Neural cell (in vitro differentiated cells): Measurements from ENCODE around the gene ZNF536. TPM values are rescaled to one million over a fixed set of nuclear protein-coding genes. Genes with fewer than 3 reads are reported as not detected.

Source experiments
- H2AFZ ChIP-seq: fragments of 200-600, 300-800 bp; sonication (generic), shearing (Covaris generic); 2 replicates; pipeline ENCODE4 v1.6.0; 2014; ENCODE audit warnings: low read depth, mild to moderate bottlenecking, antibody characterized with exemption, low read length, moderate library complexity
- H3F3A ChIP-seq: fragments of 200-600 bp; shearing (Covaris generic); 2 replicates; pipeline ENCODE4 v1.6.1; 2016; ENCODE audit warnings: mild to moderate bottlenecking, moderate library complexity, mixed read lengths, antibody characterized with exemption, low read length; ENCODE audit not compliant: insufficient read depth, poor library complexity, severe bottlenecking
- H3K27ac ChIP-seq: fragments of 200-600, 300-800 bp; sonication (generic), shearing (Covaris generic); 2 replicates; pipeline ENCODE4 v1.5.1; 2014; ENCODE audit warnings: mild to moderate bottlenecking, low read length, moderate library complexity
- H3K27me3 ChIP-seq: fragments of 300-800, 200-600 bp; sonication (generic), shearing (Covaris generic); 2 replicates; pipeline ENCODE4 v1.6.0; 2014; ENCODE audit warnings: mild to moderate bottlenecking, low read depth, low read length, moderate library complexity; ENCODE audit not compliant: insufficient read depth
- H3K36me3 ChIP-seq: fragments of 300-800, 200-600 bp; sonication (generic), shearing (Covaris generic); 2 replicates; pipeline ENCODE4 v1.5.1; 2014; ENCODE audit warnings: mild to moderate bottlenecking, antibody characterized with exemption, low read length, moderate library complexity; ENCODE audit not compliant: insufficient read depth
- H3K4me2 ChIP-seq: fragments of 300-800, 200-600 bp; sonication (generic), shearing (Covaris generic); 2 replicates; pipeline ENCODE4 v1.6.0; 2014; ENCODE audit warnings: mild to moderate bottlenecking, low read length
- H3K4me3 ChIP-seq: fragments of 300-800, 200-600 bp; sonication (generic), shearing (Covaris generic); 2 replicates; pipeline ENCODE4 v1.5.1; 2014; ENCODE audit warnings: mild to moderate bottlenecking, low read length, moderate library complexity
- H3K79me2 ChIP-seq: fragments of 200-600 bp; shearing (Covaris generic); replicated peaks from 2 replicates; pipeline ENCODE4 v1.6.0; 2014; ENCODE audit warnings: mild to moderate bottlenecking, low read length, moderate library complexity; ENCODE audit not compliant: insufficient read depth
- H3K9ac ChIP-seq: fragments of 300-800, 200-600 bp; sonication (generic), shearing (Covaris generic); 2 replicates; pipeline ENCODE4 v1.6.1; 2016; ENCODE audit warnings: mild to moderate bottlenecking, low read length, mixed read lengths
- H3K9me2 ChIP-seq: fragments of 200-600 bp; shearing (Covaris generic); 2 replicates; pipeline ENCODE4 v1.6.1; 2016; ENCODE audit warnings: mild to moderate bottlenecking, low read length, mixed read lengths; ENCODE audit not compliant: insufficient read depth
- H3K9me3 ChIP-seq: fragments of 200-600, 300-800 bp; sonication (generic), shearing (Covaris generic); 2 replicates; pipeline ENCODE4 v1.6.1; 2016; ENCODE audit warnings: mild to moderate bottlenecking, mixed run types, low read length, moderate library complexity, mixed read lengths
- H4K20me1 ChIP-seq: fragments of 200-600 bp; shearing (Covaris generic); 2 replicates; pipeline ENCODE4 v1.6.1; 2016; ENCODE audit warnings: mild to moderate bottlenecking, mixed run types; ENCODE audit not compliant: insufficient read depth
- EP300 ChIP-seq: fragments of 450-650 bp; conservative IDR thresholded peaks from 2 replicates; pipeline ENCODE4 v1.6.1; 2014; ENCODE audit warnings: antibody characterized with exemption, mild to moderate bottlenecking, moderate library complexity; ENCODE audit not compliant: poor library complexity, severe bottlenecking
- EZH2 ChIP-seq: fragments of 200-600, 300-800 bp; shearing (Covaris generic), sonication (generic); IDR thresholded peaks from 2 replicates; pipeline ENCODE4 v1.6.1; 2014; ENCODE audit warnings: antibody characterized with exemption, low read length, borderline replicate concordance, mild to moderate bottlenecking; ENCODE audit not compliant: insufficient read depth, poor library complexity, severe bottlenecking
- MXI1 ChIP-seq: fragments of 450-650 bp; conservative IDR thresholded peaks from 2 replicates; pipeline ENCODE4 v1.6.1; 2014; ENCODE audit warnings: antibody characterized with exemption, mild to moderate bottlenecking; ENCODE audit not compliant: poor library complexity, severe bottlenecking
- POLR2AphosphoS5 ChIP-seq: IDR thresholded peaks from 2 replicates; pipeline ENCODE4 v1.6.1; 2012
- RAD21 ChIP-seq: fragments of 450-650 bp; conservative IDR thresholded peaks from 2 replicates; pipeline ENCODE4 v1.6.1; 2014; ENCODE audit warnings: antibody characterized with exemption, mild to moderate bottlenecking, moderate library complexity
- SMC3 ChIP-seq: fragments of 450-650 bp; conservative IDR thresholded peaks from 2 replicates; pipeline ENCODE4 v1.6.1; 2014; ENCODE audit warnings: antibody characterized with exemption, mild to moderate bottlenecking, moderate library complexity; ENCODE audit not compliant: poor library complexity
- TAF1 ChIP-seq: IDR thresholded peaks from 2 replicates; pipeline ENCODE4 v1.6.1; 2012; ENCODE audit warnings: low read depth
- polyA plus RNA-seq: library from polyadenylated mRNA; depleted of rRNA; stranded (reverse); fragments of >200 nt; gene quantifications from 2 replicates; pipeline ENCODE4 v1.2.3, GENCODE V29; 2014
- TF ChIP-seq, protein P1 (sequence below): fragments of 450-650 bp; IDR thresholded peaks from 2 replicates; pipeline ENCODE4 v1.5.1; 2014; ENCODE audit warnings: antibody characterized with exemption, mild to moderate bottlenecking, moderate library complexity; ENCODE audit not compliant: poor library complexity, severe bottlenecking
- TF ChIP-seq, protein P2 (sequence below): IDR thresholded peaks from 2 replicates; pipeline ENCODE4 v1.6.1; 2012; ENCODE audit warnings: borderline replicate concordance

ZNF536 gene
- polyA plus RNA-seq, 1 donor from 2014 or later = 13.9 TPM

DNA sequence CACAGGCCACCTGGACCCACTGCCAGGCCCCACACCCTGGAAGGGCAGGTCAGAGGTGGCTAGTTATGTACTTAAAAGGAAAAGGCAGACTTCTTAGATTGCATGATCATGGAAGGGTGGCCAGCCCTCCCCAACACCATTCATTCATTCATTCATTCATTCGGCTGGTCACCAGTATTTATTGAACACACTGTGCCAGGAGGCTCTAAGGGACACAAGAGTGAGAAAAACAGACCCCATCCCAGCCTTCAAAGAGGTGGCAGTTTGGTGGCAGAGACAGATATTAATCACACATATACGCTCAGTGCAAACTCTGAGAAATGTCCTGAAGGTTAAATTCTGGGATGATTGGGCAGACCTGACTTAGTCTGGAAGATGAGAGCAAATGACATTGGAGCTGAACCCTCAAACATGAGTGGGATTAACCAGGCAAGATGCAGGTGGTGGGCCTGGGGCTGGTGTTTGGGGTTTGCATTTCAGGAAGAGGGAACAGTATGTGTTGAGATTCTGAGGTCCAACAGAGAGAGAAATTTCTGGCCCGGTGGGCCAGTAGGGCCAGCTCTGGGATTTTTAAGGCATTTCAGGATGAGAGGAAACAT, 147.5 kb downstream of the ZNF536 start:
- Histone ChIP-seq H3F3A (no peaks in the 10 kb centered on the region), H3K9me3 (no peaks in the 10 kb centered on the region), H3K9me2 (no peaks in the 10 kb centered on the region), H3K4me3 (no peak overlapping the region), H3K79me2 (no peaks in the 10 kb centered on the region), H3K27ac (no peak overlapping the region), H4K20me1 (no peaks in the 10 kb centered on the region), H3K4me2 (no peak overlapping the region), H3K27me3 (no peaks in the 10 kb centered on the region), H3K36me3 (no peaks in the 10 kb centered on the region), H2AFZ (no peak overlapping the region), H3K9ac (no peak overlapping the region)
- no peak for TF ChIP-seq SMC3
- TF ChIP-seq, protein P1, sequence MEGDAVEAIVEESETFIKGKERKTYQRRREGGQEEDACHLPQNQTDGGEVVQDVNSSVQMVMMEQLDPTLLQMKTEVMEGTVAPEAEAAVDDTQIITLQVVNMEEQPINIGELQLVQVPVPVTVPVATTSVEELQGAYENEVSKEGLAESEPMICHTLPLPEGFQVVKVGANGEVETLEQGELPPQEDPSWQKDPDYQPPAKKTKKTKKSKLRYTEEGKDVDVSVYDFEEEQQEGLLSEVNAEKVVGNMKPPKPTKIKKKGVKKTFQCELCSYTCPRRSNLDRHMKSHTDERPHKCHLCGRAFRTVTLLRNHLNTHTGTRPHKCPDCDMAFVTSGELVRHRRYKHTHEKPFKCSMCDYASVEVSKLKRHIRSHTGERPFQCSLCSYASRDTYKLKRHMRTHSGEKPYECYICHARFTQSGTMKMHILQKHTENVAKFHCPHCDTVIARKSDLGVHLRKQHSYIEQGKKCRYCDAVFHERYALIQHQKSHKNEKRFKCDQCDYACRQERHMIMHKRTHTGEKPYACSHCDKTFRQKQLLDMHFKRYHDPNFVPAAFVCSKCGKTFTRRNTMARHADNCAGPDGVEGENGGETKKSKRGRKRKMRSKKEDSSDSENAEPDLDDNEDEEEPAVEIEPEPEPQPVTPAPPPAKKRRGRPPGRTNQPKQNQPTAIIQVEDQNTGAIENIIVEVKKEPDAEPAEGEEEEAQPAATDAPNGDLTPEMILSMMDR = no peak
- no peak for TF ChIP-seq EP300
- no peak for TF ChIP-seq EZH2
- TF ChIP-seq RAD21 = no peak

DNA sequence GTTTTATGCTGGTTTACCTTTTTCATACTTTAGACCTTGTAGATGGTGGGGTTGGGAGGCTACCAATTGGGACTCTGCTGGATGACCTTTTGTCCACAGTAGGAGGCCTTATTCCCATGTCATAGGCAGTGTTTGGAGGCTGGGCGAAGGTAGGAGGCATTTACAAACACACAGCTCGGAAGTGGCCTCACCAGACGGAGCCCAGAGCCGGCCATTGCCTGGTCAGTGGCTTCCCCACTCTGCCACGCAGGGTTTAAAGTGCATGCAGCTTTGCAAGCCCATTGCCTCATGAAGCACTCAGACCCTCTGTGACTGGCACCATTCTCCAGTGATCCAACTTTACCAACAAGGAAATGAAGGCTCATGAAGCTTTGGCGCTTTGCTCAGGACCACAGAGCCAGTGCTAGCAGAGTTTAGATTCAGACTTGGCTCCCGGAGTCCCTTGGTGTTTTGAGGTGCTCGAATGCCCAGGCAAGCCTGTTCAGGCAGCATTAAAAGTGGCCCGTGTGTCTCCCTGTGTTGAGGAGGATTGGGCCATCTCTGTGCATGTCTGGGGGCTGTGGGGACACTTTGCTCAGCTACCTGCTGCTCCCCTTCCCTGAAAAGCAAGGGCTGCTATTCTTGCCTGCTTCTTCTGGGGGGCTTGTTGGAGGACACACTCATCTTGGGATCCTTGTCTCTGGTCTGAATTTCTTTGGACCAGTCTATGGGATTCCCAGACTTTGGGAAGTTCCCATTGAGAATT, 148.7 kb downstream of the ZNF536 start:
- no peak overlapping the region for H2AFZ ChIP-seq
- no peak overlapping the region for H3K4me3 ChIP-seq
- H3K9me3 ChIP-seq = no peaks in the 10 kb centered on the region
- no peak overlapping the region for H3K27ac ChIP-seq
- no peak overlapping the region for H3K4me2 ChIP-seq
- no peaks in the 10 kb centered on the region for H4K20me1 ChIP-seq
- no peaks in the 10 kb centered on the region for H3F3A ChIP-seq
- TF ChIP-seq MXI1 = no peak
- no peak for TF ChIP-seq EP300
- no peaks in the 10 kb centered on the region for H3K27me3 ChIP-seq
- no peaks in the 10 kb centered on the region for H3K79me2 ChIP-seq
- no peak overlapping the region for H3K9ac ChIP-seq
- no peaks in the 10 kb centered on the region for H3K36me3 ChIP-seq
- no peaks in the 10 kb centered on the region for H3K9me2 ChIP-seq

DNA sequence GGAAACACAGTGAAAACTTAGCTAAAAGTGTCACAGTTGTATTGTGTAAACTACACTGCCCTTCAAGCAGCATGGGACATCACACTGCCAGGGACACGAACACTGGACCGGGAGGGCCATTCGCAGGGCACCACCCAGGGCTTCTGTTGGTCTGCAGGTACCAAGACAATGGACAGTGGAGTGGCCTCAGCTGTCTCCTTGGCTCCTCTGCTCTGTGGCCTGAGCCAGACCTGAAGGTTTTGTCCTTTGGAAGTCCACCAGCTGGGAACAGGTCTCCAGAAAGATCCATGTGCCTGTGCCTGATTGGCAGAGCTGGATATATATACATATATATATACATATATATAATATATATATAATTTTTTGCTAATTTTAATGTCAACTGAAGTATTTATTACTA, 149.8 kb downstream of the ZNF536 start:
- H2AFZ ChIP-seq = no peak overlapping the region
- no peaks in the 10 kb centered on the region for H3K27me3 ChIP-seq
- no peaks in the 10 kb centered on the region for H3K9me2 ChIP-seq
- no peaks in the 10 kb centered on the region for H3K36me3 ChIP-seq
- no peak overlapping the region for H3K9ac ChIP-seq
- no peaks in the 10 kb centered on the region for H4K20me1 ChIP-seq
- no peaks in the 10 kb centered on the region for H3F3A ChIP-seq
- no peak for TF ChIP-seq TAF1
- no peak for TF ChIP-seq RAD21
- TF ChIP-seq, protein P2, sequence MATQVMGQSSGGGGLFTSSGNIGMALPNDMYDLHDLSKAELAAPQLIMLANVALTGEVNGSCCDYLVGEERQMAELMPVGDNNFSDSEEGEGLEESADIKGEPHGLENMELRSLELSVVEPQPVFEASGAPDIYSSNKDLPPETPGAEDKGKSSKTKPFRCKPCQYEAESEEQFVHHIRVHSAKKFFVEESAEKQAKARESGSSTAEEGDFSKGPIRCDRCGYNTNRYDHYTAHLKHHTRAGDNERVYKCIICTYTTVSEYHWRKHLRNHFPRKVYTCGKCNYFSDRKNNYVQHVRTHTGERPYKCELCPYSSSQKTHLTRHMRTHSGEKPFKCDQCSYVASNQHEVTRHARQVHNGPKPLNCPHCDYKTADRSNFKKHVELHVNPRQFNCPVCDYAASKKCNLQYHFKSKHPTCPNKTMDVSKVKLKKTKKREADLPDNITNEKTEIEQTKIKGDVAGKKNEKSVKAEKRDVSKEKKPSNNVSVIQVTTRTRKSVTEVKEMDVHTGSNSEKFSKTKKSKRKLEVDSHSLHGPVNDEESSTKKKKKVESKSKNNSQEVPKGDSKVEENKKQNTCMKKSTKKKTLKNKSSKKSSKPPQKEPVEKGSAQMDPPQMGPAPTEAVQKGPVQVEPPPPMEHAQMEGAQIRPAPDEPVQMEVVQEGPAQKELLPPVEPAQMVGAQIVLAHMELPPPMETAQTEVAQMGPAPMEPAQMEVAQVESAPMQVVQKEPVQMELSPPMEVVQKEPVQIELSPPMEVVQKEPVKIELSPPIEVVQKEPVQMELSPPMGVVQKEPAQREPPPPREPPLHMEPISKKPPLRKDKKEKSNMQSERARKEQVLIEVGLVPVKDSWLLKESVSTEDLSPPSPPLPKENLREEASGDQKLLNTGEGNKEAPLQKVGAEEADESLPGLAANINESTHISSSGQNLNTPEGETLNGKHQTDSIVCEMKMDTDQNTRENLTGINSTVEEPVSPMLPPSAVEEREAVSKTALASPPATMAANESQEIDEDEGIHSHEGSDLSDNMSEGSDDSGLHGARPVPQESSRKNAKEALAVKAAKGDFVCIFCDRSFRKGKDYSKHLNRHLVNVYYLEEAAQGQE = no peak
- TF ChIP-seq MXI1 = no peak
- TF ChIP-seq, protein P1 = no peak
- no peak for TF ChIP-seq POLR2AphosphoS5
- no peak for TF ChIP-seq EZH2
- TF ChIP-seq SMC3 = no peak
- no peak for TF ChIP-seq EP300
- no peak overlapping the region for H3K4me2 ChIP-seq
- no peaks in the 10 kb centered on the region for H3K79me2 ChIP-seq
- no peak overlapping the region for H3K4me3 ChIP-seq
- no peak overlapping the region for H3K27ac ChIP-seq
- H3K9me3 ChIP-seq = no peaks in the 10 kb centered on the region
